Activated CD4-positive, alpha-beta T cell treated with anti-CD3 and anti-CD28 coated beads for 36 hours (primary cell): ENCODE results near the gene PRDM4. TPM values are rescaled to one million over a fixed set of nuclear protein-coding genes. Genes with fewer than 3 reads are reported as not detected.

Experiments used
- ATAC-seq: fragments of 200-7000 bp; cut with Tn5 transposase; one replicate; pipeline ENCODE4 v1.10.0; 2021; ENCODE audit warnings: mild to moderate bottlenecking, moderate library complexity
- CTCF ChIA-PET: fragments of 350-600 bp; sonication (Branson Sonifier 250); formaldehyde crosslinking; loops from one replicate; lab custom pipeline; 2021; ENCODE audit warnings: antibody characterized with exemption; lab: Charles Lee
- POLR2A ChIA-PET: fragments of 350-600 bp; sonication (Branson Sonifier 250); formaldehyde crosslinking; loops from one replicate; lab custom pipeline; 2021; ENCODE audit warnings: antibody characterized with exemption, inconsistent platforms; lab: Charles Lee
- DNase-seq: peaks from one replicate; pipeline ENCODE4 v3.0.0-alpha.2; 2020
- H3K27ac Mint-ChIP-seq: one replicate; pipeline ENCODE4 v1.8.0; 2021; ENCODE audit warnings: mixed read lengths
- H3K27me3 Mint-ChIP-seq: one replicate; pipeline ENCODE4 v1.8.0; 2021; ENCODE audit warnings: mixed read lengths
- H3K36me3 Mint-ChIP-seq: one replicate; pipeline ENCODE4 v1.8.0; 2021; ENCODE audit warnings: low read depth, mixed read lengths
- H3K4me1 Mint-ChIP-seq: one replicate; pipeline ENCODE4 v1.8.0; 2021; ENCODE audit warnings: mixed read lengths
- H3K4me3 Mint-ChIP-seq: one replicate; pipeline ENCODE4 v1.8.0; 2021; ENCODE audit warnings: mild to moderate bottlenecking, moderate library complexity, mixed read lengths
- H3K9me3 Mint-ChIP-seq: one replicate; pipeline ENCODE4 v1.8.0; 2021; ENCODE audit warnings: low read depth, mixed read lengths
- intact Hi-C, 2 experiments: fragments of 100-400 bp; cut with DNase I in 1 of 2; cut with micrococcal nuclease in 1 of 2; formaldehyde crosslinking; loops; one replicate each; pipeline versions ENCODE4 v1.14.2 to v1.15.1; 2022 to 2024; cut with DNase I, micrococcal nuclease
- total RNA-seq, 2 experiments: library from RNA; stranded (reverse); gene quantifications; one replicate each; pipeline ENCODE4 v1.2.3, GENCODE V29; 2021

The PRDM4 gene
- total RNA-seq, 2 experiments from 2014 or later = 27.5 to 29.7 TPM

DNA sequence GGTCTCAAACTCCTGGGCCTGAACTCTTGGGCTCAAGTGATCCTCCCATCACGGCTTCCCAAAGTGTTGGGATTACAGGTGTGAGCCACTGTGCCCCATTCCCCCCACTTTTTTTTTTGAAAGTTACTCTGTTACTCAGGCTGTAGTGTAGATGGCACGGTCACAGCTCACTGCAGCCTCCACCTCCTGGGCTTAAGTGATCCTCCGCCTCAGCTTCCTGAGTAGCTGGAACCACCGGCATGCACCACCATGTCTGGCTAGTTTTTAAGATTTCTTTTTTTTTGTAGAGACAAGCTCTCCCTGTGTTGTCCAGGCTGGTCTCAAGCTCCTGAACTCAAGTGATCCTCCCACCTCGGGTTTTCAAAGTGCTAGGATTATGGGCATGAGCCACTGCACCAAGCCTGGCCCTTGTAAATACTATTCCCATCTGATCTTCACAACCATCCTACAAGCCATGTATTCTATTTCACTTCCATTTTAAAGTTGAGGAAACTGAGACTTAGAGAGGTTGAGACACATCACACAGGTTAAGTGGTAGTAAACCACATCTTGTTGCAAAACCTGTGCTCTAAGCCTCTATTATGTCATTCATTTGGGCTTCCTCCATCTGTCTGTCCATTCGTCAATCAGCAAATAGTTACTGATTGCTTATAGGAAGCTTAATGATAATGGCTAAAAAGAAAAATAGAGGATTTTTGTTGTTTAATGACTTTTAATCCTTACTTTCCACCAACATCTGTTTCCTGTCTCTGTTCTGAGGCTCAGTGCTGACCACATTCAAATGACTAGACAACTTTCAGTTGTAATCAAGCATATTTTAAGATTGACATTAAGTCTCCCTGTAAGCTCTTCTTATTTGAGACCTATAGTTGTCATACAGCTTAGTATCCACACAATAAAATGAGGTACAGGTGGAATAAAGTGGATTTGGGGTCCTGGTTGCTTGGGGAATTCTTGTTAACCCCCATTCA, 22.8 kb upstream of the PRDM4 start:
- Mint-ChIP-seq H3K27me3 (peaks cover 19% of the 10 kb centered on the region), H3K4me1 (no peaks in the 10 kb centered on the region)

DNA sequence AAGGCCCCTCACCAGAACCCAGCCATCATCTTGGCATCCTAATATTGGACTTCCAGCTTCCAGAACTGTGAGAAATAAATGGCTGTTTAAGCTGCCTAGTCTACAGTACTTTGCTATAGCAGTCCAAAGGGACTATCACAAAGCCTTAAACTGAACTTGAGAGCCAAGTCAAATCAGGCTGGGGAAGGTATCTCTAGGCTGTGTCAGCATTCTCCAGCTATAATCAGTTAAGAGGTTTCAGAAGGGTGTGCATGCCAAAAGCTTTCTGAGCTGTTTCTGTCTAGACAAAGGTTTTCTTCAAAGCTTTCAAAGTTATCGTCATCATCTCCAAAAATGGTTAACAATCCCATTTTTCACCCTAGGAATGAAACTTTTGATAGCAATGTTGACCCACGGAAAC, 21.1 kb upstream of the PRDM4 start:
- DNase-seq = no peak

More for the DNA sequence above, 22.8 kb upstream of the PRDM4 start:
- ChIA-PET POLR2A (no interaction called here), CTCF (interaction anchor here (0.8 kb wide), 1 partner anchor 21 kb away, joined by 3 read pairs; no protein-coding TSS in a partner anchor)
- ATAC-seq = no peak
- H3K36me3 Mint-ChIP-seq = no peaks in the 10 kb centered on the region
- intact Hi-C loops = no loop called here
- H3K27ac Mint-ChIP-seq = no peak overlapping the region
- H3K9me3 Mint-ChIP-seq = no peaks in the 10 kb centered on the region
- no peak overlapping the region for H3K4me3 Mint-ChIP-seq
- no peak for DNase-seq

DNA sequence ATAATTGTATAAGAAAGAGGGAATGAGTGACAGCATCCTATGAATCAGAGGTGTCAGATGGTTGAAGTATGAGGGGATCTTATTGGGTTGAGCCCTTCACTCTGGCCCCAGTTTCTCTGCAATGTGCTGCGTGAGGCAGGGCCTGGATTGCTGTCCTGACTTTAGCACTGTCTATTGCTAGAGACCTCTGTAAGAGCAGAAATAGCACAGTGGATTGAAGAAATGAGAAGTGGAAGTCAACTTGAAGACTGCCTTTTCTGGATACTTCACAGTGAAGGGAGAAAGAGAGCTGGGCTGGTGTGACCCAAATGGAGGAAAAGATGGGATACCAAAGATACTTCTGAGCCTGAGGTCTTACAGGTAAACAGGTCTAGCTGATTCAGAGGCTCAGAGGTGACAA, 19.4 kb upstream of the PRDM4 start:
- peaks cover 2% of the 10 kb centered on the region for H3K4me1 Mint-ChIP-seq
- ATAC-seq (no peak), DNase-seq (no peak)
- H3K36me3 Mint-ChIP-seq = no peaks in the 10 kb centered on the region
- peaks cover 41% of the 10 kb centered on the region for H3K27me3 Mint-ChIP-seq
- CTCF ChIA-PET = no interaction called here
- H3K4me3 Mint-ChIP-seq = no peak overlapping the region
- POLR2A ChIA-PET = no interaction called here
- intact Hi-C loops = no loop called here
- H3K9me3 Mint-ChIP-seq = no peaks in the 10 kb centered on the region
- H3K27ac Mint-ChIP-seq = no peak overlapping the region

More for the DNA sequence above, 21.1 kb upstream of the PRDM4 start:
- no peaks in the 10 kb centered on the region for H3K4me1 Mint-ChIP-seq
- no peak for ATAC-seq
- no peak overlapping the region for H3K27ac Mint-ChIP-seq
- H3K4me3 Mint-ChIP-seq = no peak overlapping the region
- no peaks in the 10 kb centered on the region for H3K9me3 Mint-ChIP-seq
- no peaks in the 10 kb centered on the region for H3K36me3 Mint-ChIP-seq
- H3K27me3 Mint-ChIP-seq = peaks cover 28% of the 10 kb centered on the region
- ChIA-PET CTCF (interaction anchor here (0.7 kb wide), 2 partner anchors 111 to 377 kb away, joined by 3 to 4 read pairs; no protein-coding TSS in a partner anchor), POLR2A (no interaction called here)
- intact Hi-C loops = no loop called here

DNA sequence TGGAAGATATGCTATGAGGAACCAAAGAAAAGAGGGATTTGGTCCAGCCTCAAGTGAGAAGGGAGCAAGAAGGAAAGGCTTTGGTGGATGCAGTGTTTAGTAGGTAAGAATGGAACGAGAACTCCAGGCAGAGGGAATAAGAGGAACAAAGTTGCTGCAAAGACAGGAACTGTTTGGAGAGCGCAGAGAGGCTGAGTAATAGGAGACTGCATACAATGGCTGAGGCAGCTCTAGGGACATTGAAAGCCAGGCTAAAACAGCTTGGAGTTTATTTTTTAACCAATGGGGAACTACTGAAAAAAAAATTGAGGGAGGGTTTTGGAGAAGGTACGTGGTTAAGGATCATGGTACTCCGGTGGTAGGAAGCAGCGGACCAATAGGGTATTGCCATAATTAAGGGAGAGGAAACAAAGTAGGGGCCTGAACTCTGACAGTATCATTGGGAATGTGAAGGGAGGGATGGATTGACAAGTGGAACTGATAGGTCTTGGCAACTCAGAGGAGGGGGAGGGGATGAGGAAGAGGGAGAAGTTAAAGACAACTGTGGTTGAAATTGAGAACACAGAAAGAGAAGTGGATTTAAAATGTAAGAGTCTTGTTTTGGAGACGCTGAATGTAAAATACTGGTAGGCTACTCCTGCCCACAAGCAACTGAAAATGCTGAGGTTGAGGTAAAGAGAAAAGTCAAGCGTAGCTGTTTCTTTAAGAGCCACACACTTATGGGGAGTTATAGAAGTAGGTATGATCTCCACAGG, 18.3 kb upstream of the PRDM4 start:
- Mint-ChIP-seq H3K27me3 (peaks cover 49% of the 10 kb centered on the region), H3K4me3 (no peak overlapping the region), H3K36me3 (no peaks in the 10 kb centered on the region), H3K27ac (no peak overlapping the region), H3K4me1 (peaks cover 10% of the 10 kb centered on the region), H3K9me3 (no peaks in the 10 kb centered on the region)
- no peak for DNase-seq
- ChIA-PET POLR2A (no interaction called here), CTCF (interaction anchor here (0.7 to 0.8 kb wide), 3 partner anchors 104 to 139 kb away, joined by 3 read pairs; no protein-coding TSS in a partner anchor)
- intact Hi-C loops = no loop called here
- ATAC-seq = no peak

DNA sequence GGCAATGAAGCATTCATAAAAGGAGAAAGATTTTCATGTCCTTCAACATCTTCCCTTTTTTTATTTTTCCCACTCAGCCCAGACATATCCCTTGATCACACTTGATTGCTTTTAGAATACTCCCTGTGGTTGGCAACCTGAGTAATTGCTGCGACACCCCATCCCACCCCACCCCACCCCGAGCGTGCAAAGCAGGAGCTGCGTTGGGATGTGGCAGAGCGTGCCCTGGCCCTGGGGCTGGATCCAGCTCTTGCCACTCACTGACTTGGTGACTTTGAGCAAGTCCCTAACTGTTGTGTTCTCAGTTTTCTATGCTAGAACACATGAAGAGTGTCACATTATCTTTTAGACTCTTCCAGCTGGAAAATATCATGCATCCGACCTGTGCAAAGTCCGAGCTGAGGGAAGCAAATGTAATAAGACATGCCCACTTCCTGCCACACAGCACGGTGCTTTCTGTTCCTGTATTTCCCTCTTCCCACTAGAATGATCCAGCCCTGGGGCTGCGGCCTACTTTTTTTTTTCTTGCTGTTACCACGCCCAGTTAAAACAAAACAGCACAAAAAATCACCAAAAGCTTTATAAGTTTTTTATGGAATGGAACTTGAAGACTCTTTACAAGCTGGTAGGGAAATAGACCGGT, 17.6 kb upstream of the PRDM4 start:
- DNase-seq = no peak
- Mint-ChIP-seq H3K36me3 (no peaks in the 10 kb centered on the region), H3K27me3 (peaks cover 52% of the 10 kb centered on the region), H3K27ac (no peak overlapping the region), H3K4me3 (no peak overlapping the region), H3K4me1 (peaks cover 15% of the 10 kb centered on the region), H3K9me3 (no peaks in the 10 kb centered on the region)
- intact Hi-C loops = no loop called here
- ChIA-PET CTCF (interaction anchor here (0.7 kb wide), 1 partner anchor 110 kb away, joined by 3 read pairs; no protein-coding TSS in a partner anchor), POLR2A (no interaction called here)
- ATAC-seq = no peak

DNA sequence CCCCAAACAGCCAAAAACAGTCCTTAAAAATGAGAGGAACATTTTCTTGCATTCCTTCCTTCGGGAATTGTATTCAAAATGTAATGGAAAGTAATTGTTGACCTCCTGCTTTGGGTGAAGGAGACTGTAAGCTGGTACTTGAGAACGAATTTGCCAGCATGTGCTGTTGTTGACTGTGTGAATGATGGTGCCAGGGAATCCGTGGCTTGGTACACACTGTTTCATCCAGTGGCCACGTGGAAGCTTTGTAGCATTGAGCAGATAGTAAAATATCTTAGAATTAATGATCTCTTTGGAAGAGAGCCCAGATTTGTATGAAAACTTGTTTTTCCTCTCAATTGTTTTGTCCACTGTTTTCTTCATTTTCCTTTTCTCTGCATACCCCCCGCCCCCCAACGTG, 15.2 kb upstream of the PRDM4 start:
- H3K36me3 Mint-ChIP-seq = no peaks in the 10 kb centered on the region
- no peak overlapping the region for H3K27ac Mint-ChIP-seq
- H3K9me3 Mint-ChIP-seq = no peaks in the 10 kb centered on the region
- ChIA-PET CTCF (no interaction called here), POLR2A (no interaction called here)
- H3K4me1 Mint-ChIP-seq = peaks cover 15% of the 10 kb centered on the region
- intact Hi-C loops = no loop called here
- ATAC-seq = no peak
- H3K4me3 Mint-ChIP-seq = no peak overlapping the region
- DNase-seq = no peak
- H3K27me3 Mint-ChIP-seq = peaks cover 58% of the 10 kb centered on the region

DNA sequence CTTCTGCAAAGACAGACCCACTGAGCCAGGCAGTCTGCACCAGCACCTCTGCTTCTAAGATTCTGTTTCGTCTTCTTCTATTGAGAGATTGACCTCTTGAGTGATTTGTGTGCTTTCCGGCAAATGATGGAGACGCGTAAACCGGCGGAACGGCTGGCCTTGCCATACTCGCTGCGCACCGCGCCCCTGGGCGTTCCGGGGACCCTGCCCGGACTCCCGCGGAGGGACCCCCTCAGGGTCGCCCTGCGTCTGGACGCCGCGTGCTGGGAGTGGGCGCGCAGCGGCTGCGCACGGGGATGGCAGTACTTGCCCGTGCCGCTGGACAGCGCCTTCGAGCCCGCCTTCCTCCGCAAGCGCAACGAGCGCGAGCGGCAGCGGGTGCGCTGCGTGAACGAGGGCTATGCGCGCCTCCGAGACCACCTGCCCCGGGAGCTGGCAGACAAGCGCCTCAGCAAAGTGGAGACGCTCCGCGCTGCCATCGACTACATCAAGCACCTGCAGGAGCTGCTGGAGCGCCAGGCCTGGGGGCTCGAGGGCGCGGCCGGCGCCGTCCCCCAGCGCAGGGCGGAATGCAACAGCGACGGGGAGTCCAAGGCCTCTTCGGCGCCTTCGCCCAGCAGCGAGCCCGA, 14.3 kb upstream of the PRDM4 start:
- no peak for ATAC-seq
- Mint-ChIP-seq H3K27me3 (peaks cover 52% of the 10 kb centered on the region), H3K9me3 (no peaks in the 10 kb centered on the region), H3K27ac (no peak overlapping the region), H3K36me3 (no peaks in the 10 kb centered on the region), H3K4me3 (no peak overlapping the region), H3K4me1 (peaks cover 15% of the 10 kb centered on the region)
- ChIA-PET POLR2A (no interaction called here), CTCF (interaction anchor here (1.1 kb wide), 1 partner anchor 19 kb away, joined by 4 read pairs; no protein-coding TSS in a partner anchor)
- peak; percentile 36 for DNase-seq
- intact Hi-C loops = no loop called here

DNA sequence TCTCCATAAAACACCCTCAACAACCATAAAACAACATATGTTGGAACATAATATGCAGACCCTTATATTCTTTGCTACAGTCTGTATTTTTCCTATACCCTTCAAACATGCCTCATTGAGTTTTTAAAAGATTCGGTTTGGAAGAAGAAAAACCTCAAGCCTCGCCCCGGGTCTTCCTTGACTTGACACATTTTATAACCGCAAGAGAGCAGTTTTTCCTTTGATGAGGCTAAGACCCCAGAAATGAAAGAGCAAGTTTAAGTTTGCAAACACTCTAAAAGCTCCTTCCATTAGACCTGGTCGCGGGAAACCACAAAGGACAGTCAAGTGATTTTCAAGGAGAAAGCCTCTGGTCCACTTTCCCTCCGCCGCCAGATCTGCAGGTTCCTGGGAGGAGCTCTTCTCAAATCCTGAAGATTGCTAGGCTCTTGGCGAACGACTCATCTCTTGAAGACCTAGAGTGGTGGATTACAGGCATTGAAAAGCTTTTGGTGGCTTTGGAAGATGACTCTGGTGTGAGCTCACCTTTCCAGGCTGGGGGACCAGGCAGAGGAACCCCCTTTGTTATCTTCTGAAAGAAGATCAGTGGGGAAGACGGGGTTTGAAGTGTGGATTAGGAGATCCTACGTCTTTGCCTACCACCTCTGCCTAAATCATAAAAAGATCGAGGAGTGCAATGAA, 13.6 kb upstream of the PRDM4 start, which contains the start of gene ASCL4:
TSS of gene ASCL4 (plus strand) at position 356 of the 681 bp plus-strand sequence. CDS start 515 bp downstream, outside the sequence.
- Mint-ChIP-seq H3K4me3 (no peak within 1 kb of the TSS), H3K4me1 (peaks cover 15% of the 10 kb centered on the region), H3K27ac (no peak within 1 kb of the TSS), H3K27me3 (peaks cover 49% of the 10 kb centered on the region), H3K9me3 (no peaks in the 10 kb centered on the region), H3K36me3 (no peaks in the 10 kb centered on the region)
- intact Hi-C loops = no loop called here
- ChIA-PET CTCF (interaction anchor here (0.7 to 1.1 kb wide), 3 partner anchors 9 to 159 kb away, joined by 3 to 4 read pairs (median 4); no protein-coding TSS in a partner anchor), POLR2A (no interaction called here)
- DNase-seq (no peak), ATAC-seq (no peak)

DNA sequence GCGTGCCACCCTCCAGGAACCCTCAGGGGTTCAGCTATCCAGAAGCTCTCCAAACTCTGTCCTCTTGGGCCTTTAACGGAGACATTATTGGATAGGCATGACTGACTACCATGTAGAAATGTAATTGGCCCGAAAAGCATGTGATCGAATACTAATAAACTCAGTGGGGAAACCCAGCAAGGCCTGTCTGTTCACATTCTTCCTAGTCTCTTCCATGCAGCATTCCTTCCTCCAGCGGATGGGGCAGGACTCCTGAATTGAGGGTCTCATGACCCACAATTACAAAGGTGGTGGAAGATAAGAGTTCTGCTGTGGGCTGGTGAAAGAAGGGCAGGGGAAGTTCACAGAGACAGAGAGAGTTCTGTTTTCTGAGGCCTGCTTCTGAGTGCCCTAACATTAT, 6.5 kb upstream of the PRDM4 start:
- intact Hi-C loops = loop anchor here in 1 of 2 experiments (10.0 kb wide), 1 partner anchor 847 kb away; no protein-coding TSS in a partner anchor
- POLR2A ChIA-PET = no interaction called here
- H3K4me1 Mint-ChIP-seq = no peaks in the 10 kb centered on the region
- H3K27me3 Mint-ChIP-seq = peaks cover 2% of the 10 kb centered on the region
- no peak overlapping the region for H3K4me3 Mint-ChIP-seq
- H3K9me3 Mint-ChIP-seq = no peaks in the 10 kb centered on the region
- H3K27ac Mint-ChIP-seq = no peak overlapping the region
- DNase-seq = no peak
- ATAC-seq = no peak
- CTCF ChIA-PET = interaction anchor here (0.6 to 1.4 kb wide), 2 partner anchors 9 to 675 kb away, joined by 3 to 5 read pairs; no protein-coding TSS in a partner anchor
- H3K36me3 Mint-ChIP-seq = no peaks in the 10 kb centered on the region

DNA sequence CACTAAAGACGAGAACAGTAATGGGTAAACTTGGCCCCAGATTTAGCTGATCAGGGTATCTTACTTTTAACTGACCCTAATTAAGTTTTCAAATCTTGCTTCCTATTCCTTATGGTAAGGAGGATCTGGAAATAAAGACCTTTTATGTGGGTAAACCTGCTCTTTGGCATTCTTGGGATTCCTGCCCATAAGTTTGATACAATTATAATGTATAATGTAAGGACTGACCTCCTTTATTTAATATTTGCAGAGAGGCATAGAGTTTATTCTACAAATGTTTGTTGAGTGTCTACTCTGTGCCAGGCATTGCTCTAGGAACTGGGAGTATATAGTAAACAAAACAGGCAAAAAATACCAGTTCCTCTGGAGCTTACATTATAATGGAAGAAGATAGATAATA, 4.4 kb upstream of the PRDM4 start:
- Mint-ChIP-seq H3K9me3 (no peaks in the 10 kb centered on the region), H3K27ac (no peak overlapping the region), H3K36me3 (peaks cover under 1% of the 10 kb centered on the region), H3K27me3 (no peaks in the 10 kb centered on the region), H3K4me3 (no peak overlapping the region), H3K4me1 (peaks cover 5% of the 10 kb centered on the region)
- ATAC-seq (no peak), DNase-seq (no peak)
- ChIA-PET POLR2A (no interaction called here), CTCF (interaction anchor here (0.6 to 0.7 kb wide), 3 partner anchors 9 to 1257 kb away, joined by 3 to 4 read pairs (median 3); partner anchors contain the start of gene ASCL4)
- intact Hi-C loops = loop anchor here in 1 of 2 experiments (10.0 kb wide), 1 partner anchor 849 kb away; no protein-coding TSS in a partner anchor
